Sigmoid colon (tissue), 7 donors: ENCODE results near the gene G3BP1. TPM values are rescaled to one million over a fixed set of nuclear protein-coding genes. Genes with fewer than 3 reads are reported as not detected.
A peak's percentile ranks its signal among the peaks of the same experiment; 100 is the strongest.

ENCODE experiments used
- DNase-seq: peaks from one replicate; pipeline ENCODE4 v3.0.0-alpha.2; 2019
- H3K27ac ChIP-seq, 4 donors: fragments of 200-600 bp; sonication (generic); one replicate each; pipeline ENCODE4 v1.5.1; 2016 to 2019; ENCODE audit warnings: mild to moderate bottlenecking in 1 of 4
- H3K27me3 ChIP-seq, 3 donors: fragments of 200-600 bp; sonication (generic); one replicate each; pipeline ENCODE4 v1.5.1; 2019; ENCODE audit warnings: mild to moderate bottlenecking in 1 of 3
- H3K36me3 ChIP-seq, 4 donors: fragments of 200-600 bp; sonication (generic); one replicate each; pipeline ENCODE4 v1.5.1; 2016 to 2019
- H3K4me1 ChIP-seq, 4 donors: fragments of 200-600 bp; sonication (generic); one replicate each; pipeline ENCODE4 v1.5.1; 2017 to 2019
- H3K4me3 ChIP-seq, 4 donors: fragments of 200-600 bp; sonication (generic); one replicate each; pipeline ENCODE4 v1.5.1; 2017 to 2019; ENCODE audit warnings: mild to moderate bottlenecking in 2 of 4, moderate library complexity in 1 of 4
- H3K9me3 ChIP-seq, 4 donors: fragments of 200-600 bp in 3 of 4; sonication (generic) in 3 of 4; one replicate each; pipeline versions ENCODE4 v1.5.1 to v1.6.1; 2013 to 2019
- EP300 ChIP-seq, 4 donors: sonication (generic); formaldehyde crosslinking; IDR thresholded peaks; one replicate each; pipeline ENCODE4 v1.6.1; 2017; ENCODE audit warnings: antibody characterized with exemption in 4 of 4
- POLR2A ChIP-seq, 2 donors: fragments of 450-650 bp; IDR thresholded peaks; one replicate each; pipeline ENCODE4 v1.6.1; 2016; ENCODE audit warnings: antibody characterized with exemption in 2 of 2, mild to moderate bottlenecking in 2 of 2, moderate library complexity in 2 of 2
- POLR2AphosphoS5 ChIP-seq, 4 donors: sonication (generic); formaldehyde crosslinking; IDR thresholded peaks; one replicate each; pipeline ENCODE4 v1.6.1; 2017; ENCODE audit warnings: antibody characterized with exemption in 4 of 4
- WGBS, 2 donors: extraction: QIAGEN DNeasy Blood & Tissue Kit; methylation state at CpG; one replicate each; pipeline ENCODE4 v1.1.7; 2013; 5-methylcytosine and 5-hydroxymethylcytosine counted together
- intact Hi-C: fragments of 100-400 bp; cut with DNase I; formaldehyde crosslinking; loops from one replicate; pipeline ENCODE4 v1.15.1; 2023
- polyA plus RNA-seq, 3 donors: library from polyadenylated mRNA; stranded (reverse); fragments of 200-250 nt; gene quantifications; one replicate each; pipeline ENCODE4 v1.2.3, GENCODE V29; 2013
- total RNA-seq, 4 donors: library from RNA; depleted of rRNA; stranded (reverse); fragments of >200 nt; gene quantifications; one replicate each; pipeline ENCODE4 v1.1.0, GENCODE V29; 2016
- TF ChIP-seq, protein P1 (sequence below), 4 experiments: fragments of 450-650 bp in 3 of 4; fragments of 200-600 bp in 1 of 4; IDR thresholded peaks; one replicate each; pipeline ENCODE4 v1.5.1; 2016 to 2019; ENCODE audit warnings: antibody characterized with exemption in 4 of 4, mild to moderate bottlenecking in 3 of 4, moderate library complexity in 2 of 4
- donor health status: healthy with polysubstance abuse.
- donor health status: Bipolar disorder and iron deficiency.
- donor health status: healthy.

Gene G3BP1
- total and polyA plus RNA-seq, 7 donors, result 16.8 to 158 (median 68.5) TPM

DNA sequence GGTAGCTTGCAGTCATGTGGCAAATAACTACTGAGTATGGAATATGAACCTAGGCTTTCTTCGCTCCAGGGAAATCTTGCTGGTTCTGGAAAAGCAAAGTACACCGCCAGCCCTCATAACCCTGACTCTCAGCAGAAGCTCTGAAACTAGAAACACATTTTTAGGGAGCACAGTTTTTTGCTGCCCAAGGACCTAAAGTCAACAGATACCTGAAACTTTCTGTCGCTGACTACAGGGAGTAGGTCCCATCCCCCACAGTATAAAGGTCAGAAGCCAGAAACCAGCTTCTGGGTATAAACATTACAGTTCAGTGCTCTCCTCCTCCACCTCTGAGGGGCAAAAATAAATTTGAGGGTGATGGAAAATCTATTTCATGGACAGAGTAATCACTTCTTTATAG, 16.4 kb upstream of the G3BP1 start:
- TF ChIP-seq, protein P1, sequence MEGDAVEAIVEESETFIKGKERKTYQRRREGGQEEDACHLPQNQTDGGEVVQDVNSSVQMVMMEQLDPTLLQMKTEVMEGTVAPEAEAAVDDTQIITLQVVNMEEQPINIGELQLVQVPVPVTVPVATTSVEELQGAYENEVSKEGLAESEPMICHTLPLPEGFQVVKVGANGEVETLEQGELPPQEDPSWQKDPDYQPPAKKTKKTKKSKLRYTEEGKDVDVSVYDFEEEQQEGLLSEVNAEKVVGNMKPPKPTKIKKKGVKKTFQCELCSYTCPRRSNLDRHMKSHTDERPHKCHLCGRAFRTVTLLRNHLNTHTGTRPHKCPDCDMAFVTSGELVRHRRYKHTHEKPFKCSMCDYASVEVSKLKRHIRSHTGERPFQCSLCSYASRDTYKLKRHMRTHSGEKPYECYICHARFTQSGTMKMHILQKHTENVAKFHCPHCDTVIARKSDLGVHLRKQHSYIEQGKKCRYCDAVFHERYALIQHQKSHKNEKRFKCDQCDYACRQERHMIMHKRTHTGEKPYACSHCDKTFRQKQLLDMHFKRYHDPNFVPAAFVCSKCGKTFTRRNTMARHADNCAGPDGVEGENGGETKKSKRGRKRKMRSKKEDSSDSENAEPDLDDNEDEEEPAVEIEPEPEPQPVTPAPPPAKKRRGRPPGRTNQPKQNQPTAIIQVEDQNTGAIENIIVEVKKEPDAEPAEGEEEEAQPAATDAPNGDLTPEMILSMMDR (IDR thresholded peaks at IDR 0.05), result no peak
- TF ChIP-seq POLR2A (IDR thresholded peaks at IDR 0.05) (no peak), POLR2AphosphoS5 (IDR thresholded peaks at IDR 0.05) (no peak), EP300 (IDR thresholded peaks at IDR 0.05) (no peak)
- 66 to 79% methylated on average over 3 of the region's 3 CpGs for WGBS, 2 donors
- Histone ChIP-seq H3K36me3 (peaks cover 0 to 14% (median 0%) of the 10 kb centered on the region in 4 donors), H3K4me1 (peaks cover 0 to 27% (median 24%) of the 10 kb centered on the region in 4 donors), H3K27me3 (no peaks in the 10 kb centered on the region), H3K4me3 (no peak overlapping the region), H3K9me3 (no peaks in the 10 kb centered on the region), H3K27ac (no peak overlapping the region)
- DNase-seq, result no peak
- intact Hi-C loops, result no loop called here

DNA sequence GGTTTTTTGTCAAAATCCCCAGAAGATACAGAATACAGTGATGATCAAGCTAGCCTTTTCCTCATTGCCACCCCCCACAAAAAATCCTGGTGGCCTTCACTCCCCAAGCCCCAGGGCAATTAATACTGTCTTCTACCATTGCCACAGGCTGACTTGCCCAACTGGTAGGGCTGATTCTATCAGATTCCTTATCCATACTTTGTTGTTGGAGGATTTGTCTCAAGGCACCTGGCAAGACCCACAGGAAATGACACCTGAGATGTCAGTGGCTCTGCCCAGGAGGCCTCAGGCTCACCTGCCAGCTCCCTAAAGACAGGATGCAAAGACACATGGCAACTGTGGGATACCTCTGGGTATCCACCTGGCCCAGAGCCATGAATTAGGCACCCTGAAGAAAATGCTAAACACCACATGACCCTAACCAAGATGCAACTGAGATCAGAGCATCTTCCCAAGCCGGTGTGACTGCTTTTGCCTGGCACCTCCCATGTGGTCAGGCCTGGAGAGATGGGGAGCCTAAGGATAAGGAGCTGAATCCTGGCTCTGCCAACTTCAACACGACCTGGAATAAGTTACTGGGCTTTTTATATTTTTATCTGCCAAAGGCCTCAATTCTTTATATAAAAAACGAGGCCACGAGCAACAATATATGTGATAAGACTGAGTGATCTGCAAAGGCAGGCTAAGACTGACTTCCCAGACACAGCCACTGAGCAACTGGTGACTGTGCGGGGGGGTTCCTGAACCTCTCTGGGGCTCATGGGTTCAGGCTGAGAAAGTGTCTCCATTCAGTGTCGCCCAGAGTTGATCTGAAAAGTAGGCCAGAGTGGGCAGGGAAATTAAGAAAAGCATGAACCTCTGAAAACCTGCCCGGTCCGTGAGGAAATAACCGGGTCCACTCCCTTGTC, 14.3 kb upstream of the G3BP1 start:
- H3K36me3 ChIP-seq, result peaks cover 0 to 11% (median 0%) of the 10 kb centered on the region in 4 donors
- peak overlapping the region; percentile 84 to 94 (median 88) for H3K27ac ChIP-seq
- TF ChIP-seq POLR2A (IDR thresholded peaks at IDR 0.05), result no peak
- no peak for TF ChIP-seq EP300 (IDR thresholded peaks at IDR 0.05)
- TF ChIP-seq, protein P1 (IDR thresholded peaks at IDR 0.05), result no peak
- TF ChIP-seq POLR2AphosphoS5 (IDR thresholded peaks at IDR 0.05), result no peak
- no peaks in the 10 kb centered on the region for H3K27me3 ChIP-seq
- H3K4me1 ChIP-seq, result peaks cover 0 to 27% (median 24%) of the 10 kb centered on the region in 4 donors
- H3K9me3 ChIP-seq, result no peaks in the 10 kb centered on the region
- 9 to 22% methylated on average over 9 of the region's 9 CpGs for WGBS, 2 donors
- peak overlapping the region; percentile 75 to 87 (median 80) for H3K4me3 ChIP-seq
- intact Hi-C loops, result loop anchor here (1.0 kb wide), 1 partner anchor 14 kb away; the partner anchor contains the start of gene G3BP1
- DNase-seq, result no peak

DNA sequence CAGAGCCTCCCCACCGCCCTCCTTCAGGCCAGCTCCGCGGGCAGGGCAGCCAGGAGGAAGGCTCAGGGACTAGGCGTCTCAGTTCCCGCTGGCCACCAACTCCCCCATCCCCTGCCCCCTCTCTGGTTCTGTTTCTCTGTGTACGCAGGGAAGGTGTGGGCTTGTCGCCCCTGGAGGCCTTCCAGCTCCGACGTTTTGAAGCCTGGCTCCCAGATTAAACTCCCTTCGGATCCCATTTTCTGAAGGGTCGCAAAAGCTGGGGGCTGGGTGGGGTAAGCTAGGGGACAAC, 13.7 kb upstream of the G3BP1 start:
- TF ChIP-seq, protein P1 (IDR thresholded peaks at IDR 0.05), result no peak
- no peak for TF ChIP-seq EP300 (IDR thresholded peaks at IDR 0.05)
- no peak for TF ChIP-seq POLR2AphosphoS5 (IDR thresholded peaks at IDR 0.05)
- no peak for TF ChIP-seq POLR2A (IDR thresholded peaks at IDR 0.05)
- Histone ChIP-seq H3K36me3 (peaks cover 0 to 6% (median 0%) of the 10 kb centered on the region in 4 donors), H3K4me3 (peak overlapping the region; percentile 75 to 87 (median 80)), H3K27me3 (no peaks in the 10 kb centered on the region), H3K9me3 (no peaks in the 10 kb centered on the region), H3K27ac (peak overlapping the region; percentile 84 to 94 (median 88)), H3K4me1 (peaks cover 0 to 27% (median 24%) of the 10 kb centered on the region in 4 donors)
- 1% methylated on average over 11 of the region's 11 CpGs for WGBS, 2 donors
- intact Hi-C loops, result loop anchor here (1.0 kb wide), 1 partner anchor 13 kb away; the partner anchor contains the start of gene G3BP1
- DNase-seq, result peak; percentile 71

DNA sequence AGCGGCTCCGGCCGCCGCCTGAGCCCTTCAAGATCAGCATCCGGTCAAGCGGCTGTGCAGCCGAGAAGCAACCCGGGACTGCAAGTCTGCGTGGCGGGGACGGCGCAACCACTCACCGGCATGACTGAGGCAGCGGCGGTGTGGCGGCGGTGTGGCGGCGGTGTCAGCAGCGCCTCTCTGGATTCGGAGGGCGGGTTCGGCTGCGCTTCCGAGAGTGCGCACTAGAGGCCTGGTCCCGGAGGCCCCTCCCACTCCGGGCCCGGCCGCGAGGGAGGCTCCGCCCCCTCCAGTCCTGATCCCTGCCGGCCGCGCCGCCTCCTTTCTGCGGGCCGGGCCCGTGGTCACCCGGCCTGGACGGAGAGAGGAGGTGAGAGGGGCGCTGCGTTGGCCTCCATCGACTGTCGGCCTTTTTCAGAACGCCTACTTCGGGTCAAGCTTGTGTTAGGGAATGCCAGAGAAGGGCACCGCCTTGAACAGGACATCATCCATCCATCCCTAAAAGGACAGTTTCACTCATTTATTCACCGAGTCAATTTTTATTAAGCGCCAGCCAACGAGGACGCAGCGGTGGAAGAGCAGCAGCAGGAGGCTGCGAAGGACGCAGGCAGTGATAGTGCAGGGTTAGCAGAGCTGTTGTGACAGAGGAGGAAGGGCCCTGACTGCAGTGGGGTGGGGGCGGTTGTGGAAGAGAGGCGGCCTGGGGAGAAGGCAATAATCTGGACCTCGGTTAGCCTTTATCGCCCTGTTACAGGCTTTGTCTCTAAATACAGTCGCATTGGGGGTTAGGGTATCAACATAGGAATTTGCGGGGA, 13.1 kb upstream of the G3BP1 start, which contains the start of gene ATOX1:
Gene ATOX1, minus strand, starts transcription at position 202 of the 812 bp plus-strand sequence. Its CDS starts 80 bp downstream, at position 122.
- WGBS, 2 donors, result 5 to 6% methylated on average over 61 of the region's 61 CpGs
- peak; percentile 95 for DNase-seq
- TF ChIP-seq POLR2AphosphoS5 (IDR thresholded peaks at IDR 0.05) (peak; percentile 87 to 96 (median 95)), POLR2A (IDR thresholded peaks at IDR 0.05) (peak; percentile 87 to 89), EP300 (IDR thresholded peaks at IDR 0.05) (no peak)
- TF ChIP-seq, protein P1 (IDR thresholded peaks at IDR 0.05), result peak; percentile 19 to 38 (median 30)
- peaks cover 0 to 27% (median 24%) of the 10 kb centered on the region in 4 donors for H3K4me1 ChIP-seq
- H3K27ac ChIP-seq, result peak within 1 kb of the TSS; percentile 84 to 94 (median 88)
- H3K27me3 ChIP-seq, result no peaks in the 10 kb centered on the region
- peak within 1 kb of the TSS; percentile 75 to 87 (median 80) for H3K4me3 ChIP-seq
- no peaks in the 10 kb centered on the region for H3K9me3 ChIP-seq
- peaks cover 0 to under 1% (median 0%) of the 10 kb centered on the region in 4 donors for H3K36me3 ChIP-seq
- intact Hi-C loops, result loop anchor here (1.0 kb wide), 1 partner anchor 13 kb away; the partner anchor contains the start of gene G3BP1
